GM18951 (cell line): Measurements from ENCODE around the gene PHF14.

Experiments used
- POLR2A ChIP-seq: IDR thresholded peaks from 4 replicates; pipeline ENCODE4 v1.6.1; 2011; ENCODE audit warnings: mild to moderate bottlenecking; ENCODE audit not compliant: insufficient read length, insufficient read depth; ENCODE audit errors: extremely low read depth
- in situ Hi-C: fragments of 300-500 bp; cut with MboI; formaldehyde crosslinking; loops from one replicate; pipeline ENCODE4 v1.12.0; 2022; ENCODE audit warnings: low sequenced_read_pairs, mixed read lengths, inconsistent platforms; ENCODE audit not compliant: unreplicated experiment

The PHF14 gene

DNA sequence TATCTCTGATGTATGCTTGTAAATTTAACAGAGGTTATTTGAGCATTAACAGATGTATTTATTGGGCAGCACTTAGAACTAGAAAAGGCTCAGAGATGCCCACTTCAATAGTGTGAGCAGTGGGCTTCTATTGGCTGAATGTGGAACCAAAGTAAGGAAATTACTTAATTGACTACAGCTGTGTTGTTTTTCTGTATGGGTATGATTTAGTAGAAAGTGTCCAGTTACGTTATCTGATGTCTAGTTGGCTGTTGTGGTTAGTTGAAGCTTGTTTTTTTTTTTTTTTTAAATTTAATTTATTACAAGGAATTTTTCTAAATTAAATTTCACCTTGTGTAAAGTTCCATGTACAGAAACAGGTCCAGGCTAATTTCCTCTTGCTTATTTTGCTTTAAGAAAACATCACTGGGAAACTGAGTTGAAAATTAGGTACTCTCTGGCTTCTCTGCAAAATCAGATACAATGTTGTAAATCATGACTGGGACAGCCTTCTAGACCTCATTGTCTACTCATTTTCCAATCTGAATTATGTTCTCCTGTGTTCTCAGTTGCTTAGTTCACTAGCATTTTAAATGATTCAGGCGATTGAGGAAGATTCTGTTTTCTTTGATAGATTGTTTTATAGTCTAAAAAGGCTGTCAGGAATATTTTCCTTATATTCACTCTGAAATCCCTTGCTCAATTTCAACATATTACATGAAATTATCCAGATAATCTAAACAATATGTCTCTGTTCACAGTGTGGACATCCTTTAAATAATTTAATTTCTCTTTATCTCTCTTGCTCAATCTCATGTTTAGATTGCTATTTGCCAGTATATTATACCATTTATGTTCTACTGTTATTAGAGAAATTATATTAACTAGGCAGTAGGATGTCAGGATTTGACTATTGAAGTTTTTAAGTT lies 53.0 kb downstream of the PHF14 start:
- TF ChIP-seq POLR2A = no peak
- in situ Hi-C loops = no loop called here

DNA sequence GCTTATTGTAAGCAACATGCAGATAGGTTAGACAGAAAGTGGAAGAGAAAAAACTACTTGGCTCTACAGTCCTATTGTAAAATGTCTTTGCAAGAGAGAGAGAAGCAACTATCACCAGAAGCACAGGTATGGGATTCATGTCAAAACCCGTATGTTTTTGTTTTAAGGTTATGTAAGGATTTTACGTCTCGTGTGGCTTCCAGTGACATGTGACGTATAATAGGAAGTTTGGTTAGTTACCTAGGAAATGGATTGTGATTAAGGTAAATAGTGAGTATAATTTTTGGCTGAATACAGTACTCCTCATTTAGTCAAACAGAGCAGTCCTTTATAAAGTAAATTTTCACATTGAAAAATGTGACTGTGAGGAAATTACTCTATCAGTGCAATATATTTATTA lies 62.0 kb downstream of the PHF14 start:
- in situ Hi-C loops = no loop called here
- no peak for TF ChIP-seq POLR2A

DNA sequence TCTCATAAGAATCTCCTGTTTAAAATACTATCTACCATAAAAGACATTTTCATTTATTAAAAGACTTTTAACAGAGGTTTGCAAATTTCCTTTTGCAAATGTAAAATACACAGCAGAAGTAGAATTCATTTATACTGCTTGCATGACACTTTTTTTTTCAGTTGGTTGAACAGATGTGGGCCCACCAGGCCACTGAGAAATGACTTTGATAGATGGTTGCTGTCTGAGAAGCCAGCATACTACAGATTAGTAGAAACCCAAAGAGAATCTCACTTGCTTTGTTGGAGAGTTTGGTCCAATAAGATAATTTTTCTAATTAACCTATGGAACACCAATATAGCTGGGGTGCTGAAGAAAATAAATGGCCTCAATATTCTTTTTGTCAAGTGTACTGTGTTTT lies 66.3 kb downstream of the PHF14 start:
- in situ Hi-C loops = no loop called here
- no peak for TF ChIP-seq POLR2A

DNA sequence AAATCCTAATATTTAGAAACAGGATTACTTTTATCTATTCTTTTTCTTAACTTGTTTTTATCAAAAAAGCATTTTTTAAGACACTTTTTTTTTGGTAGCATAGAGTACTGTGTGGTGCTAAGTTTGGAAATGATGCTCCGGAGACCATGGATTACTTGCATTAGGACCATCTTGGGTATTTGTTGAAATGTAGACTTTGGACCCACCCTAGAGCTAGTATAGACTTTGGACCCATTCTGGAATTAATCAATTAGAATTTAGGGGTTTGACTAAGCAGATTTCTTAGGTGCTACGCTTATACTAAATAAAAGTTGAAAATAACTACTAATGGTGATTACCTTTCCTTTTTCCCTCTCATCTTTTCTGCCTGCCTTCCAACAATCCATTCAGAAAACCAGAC lies 80.4 kb downstream of the PHF14 start:
- in situ Hi-C loops = no loop called here
- TF ChIP-seq POLR2A = no peak

DNA sequence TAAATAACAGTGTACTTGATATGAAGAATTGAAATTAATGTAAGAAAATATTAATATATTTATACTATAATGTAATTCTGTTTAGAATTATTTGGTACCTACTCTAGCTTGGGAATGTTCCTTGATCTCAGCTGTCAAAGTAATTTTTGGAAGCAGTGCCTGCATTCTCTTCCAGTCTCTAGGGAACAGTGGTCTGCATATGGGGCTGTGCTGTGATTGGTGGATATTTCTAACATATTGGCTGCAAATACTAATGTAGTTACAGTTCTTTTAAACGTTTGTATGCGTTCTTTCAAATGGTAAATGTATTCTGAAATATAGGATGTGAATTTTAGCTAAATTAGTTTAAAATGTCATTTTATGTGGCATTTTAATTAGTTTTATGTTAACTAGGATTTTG lies 87.2 kb downstream of the PHF14 start:
- TF ChIP-seq POLR2A = no peak
- in situ Hi-C loops = no loop called here

DNA sequence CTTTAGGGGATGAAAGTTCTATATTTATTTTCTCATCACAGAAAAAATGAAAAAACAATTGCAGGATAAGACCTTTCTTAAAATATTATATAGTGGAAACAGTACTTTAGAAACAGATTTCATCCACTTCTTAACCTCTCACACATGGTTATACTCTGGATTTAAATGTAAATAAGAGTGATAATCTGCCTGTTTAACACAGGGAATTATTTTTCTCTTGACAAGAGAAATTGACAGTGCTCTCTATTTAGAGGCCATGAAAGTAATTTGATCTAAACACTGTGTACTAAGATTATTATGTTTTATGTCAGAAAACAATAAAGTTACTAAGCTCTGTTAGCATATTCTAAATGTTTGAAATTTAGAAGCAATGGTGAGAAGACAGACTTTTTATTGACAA lies 88.4 kb downstream of the PHF14 start:
- in situ Hi-C loops = no loop called here
- no peak for TF ChIP-seq POLR2A

DNA sequence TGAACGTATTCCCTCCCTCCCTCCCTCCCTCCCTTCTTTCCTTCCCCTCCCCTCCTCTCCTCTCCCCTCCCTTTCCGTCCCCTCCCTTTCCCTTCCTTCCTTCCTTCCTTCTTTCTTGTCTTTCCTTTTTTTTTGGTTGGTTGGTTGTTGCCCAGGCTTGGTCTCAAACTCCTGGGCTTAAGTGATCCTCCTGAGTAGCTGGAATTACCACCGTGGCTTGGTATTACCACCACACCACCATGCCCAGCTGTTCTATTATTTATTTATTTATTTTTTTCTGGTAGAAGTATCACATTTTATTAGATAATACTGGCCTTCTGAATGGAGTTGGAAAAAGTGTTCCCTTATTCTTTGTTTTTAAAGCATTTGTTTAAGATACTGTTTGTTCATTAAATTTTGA lies 95.9 kb downstream of the PHF14 start:
- TF ChIP-seq POLR2A = no peak
- in situ Hi-C loops = no loop called here

DNA sequence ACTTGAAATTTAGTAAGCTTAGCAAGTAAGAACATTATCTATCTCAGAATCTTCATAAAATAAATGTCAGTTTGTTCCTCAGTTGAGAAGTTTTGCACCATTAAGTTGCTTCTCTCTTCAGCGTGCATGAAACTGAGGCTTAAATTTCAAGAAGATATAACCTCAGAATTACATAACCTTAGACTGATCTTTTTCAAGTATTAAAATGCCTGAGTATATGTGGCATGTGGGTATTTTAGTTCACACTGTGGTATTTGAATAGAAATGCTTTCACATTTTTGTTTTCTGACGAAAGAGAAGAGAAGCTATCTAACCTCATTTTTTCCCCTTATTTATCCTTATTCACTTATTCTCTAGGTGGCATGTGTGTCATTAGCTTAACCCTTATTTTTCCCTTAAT lies 104.1 kb downstream of the PHF14 start:
- in situ Hi-C loops = no loop called here
- TF ChIP-seq POLR2A = no peak

DNA sequence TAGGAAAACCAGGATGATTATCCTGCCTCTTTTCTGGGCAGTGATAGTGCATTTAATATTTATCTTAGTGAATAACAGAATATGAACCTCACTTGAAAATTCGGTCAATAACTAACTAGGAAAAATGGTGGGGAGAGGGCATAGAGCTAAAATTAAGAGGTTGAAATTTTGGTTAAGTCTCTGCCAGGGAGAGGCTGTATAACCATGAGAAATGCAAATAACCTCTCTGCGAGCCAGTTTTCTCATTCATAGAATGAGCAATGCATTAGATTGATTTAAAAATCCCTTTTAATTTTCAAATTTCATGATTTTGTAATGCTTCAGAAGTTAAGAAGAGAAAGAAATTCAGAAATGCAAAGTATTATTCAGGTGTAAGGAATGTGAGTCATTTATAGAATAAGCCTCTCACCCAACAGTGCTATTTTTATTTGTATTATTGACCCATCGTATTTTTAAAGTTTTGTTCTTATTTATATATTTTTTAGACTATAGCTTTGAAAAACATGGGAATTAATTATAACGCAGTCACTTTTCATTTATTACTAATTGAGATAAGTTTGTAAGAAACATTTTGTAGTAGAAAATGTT lies 104.7 kb downstream of the PHF14 start:
- in situ Hi-C loops = no loop called here
- TF ChIP-seq POLR2A = no peak

DNA sequence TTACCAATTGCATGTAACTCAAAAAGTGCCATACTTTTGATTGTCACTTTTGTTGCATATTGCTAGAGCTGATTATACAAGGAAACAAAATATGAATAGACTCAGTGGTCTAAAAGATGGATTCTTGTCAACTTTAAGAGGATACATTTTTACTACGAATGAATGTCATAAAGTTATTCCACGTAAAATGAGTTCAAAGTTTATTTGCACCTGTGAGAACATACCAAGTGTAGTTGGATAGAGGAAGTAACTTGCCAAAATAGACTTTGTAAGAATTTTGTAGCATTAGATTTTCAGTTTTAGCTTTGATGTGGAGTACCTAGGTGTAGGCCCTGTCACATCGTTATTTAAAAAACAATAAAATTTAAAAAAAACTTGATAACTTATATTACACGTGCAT lies 106.2 kb downstream of the PHF14 start:
- in situ Hi-C loops = no loop called here
- no peak for TF ChIP-seq POLR2A

DNA sequence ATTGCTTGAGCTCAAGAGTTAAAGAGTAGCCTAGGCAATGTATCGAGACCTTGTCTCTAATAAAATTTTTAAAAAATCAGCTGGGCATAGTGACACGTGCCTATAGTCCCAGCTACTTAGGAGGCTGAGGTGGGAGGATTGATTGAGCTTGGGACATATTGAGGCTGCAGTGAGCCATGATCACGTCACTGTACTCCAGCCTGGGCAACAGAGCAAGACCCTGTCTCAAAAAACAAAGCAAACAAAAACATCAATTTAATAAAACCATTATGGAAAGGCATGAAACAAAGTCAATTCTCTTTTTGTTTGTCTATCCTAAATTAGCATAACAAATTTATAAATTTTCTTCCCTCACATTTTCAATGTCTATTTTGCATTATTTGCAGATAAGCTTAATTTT lies 108.4 kb downstream of the PHF14 start:
- in situ Hi-C loops = no loop called here

DNA sequence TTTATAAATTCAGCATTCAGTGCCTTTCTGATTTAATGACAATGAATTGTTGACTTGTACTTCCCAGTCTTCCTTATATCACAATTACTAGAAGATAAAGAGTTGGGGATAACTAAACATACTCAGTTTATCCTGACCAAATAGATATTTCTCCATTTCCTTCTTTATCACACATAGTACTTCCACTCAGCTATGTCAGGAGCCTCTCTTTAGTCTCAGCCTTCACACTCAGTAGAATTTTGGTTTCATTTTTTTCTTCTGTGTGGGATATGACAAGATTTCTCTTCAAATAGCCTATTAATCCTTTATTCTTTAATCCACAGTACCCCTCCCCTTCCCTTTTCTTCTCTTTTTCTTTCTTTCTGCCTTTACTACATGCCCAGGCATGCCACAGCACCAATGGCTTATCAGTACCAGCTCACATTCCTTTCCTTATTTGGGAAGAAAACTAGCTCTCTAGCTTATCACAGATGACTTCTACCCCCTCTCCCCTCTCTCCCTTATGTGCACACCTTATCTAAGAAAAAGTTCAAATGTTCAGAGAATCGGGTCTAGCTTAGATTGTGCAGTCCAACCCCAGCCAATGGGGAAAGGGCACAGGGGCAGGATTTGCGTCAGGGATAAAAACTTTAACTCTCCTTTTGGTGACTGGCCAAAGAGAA lies 109.0 kb downstream of the PHF14 start:
- in situ Hi-C loops = no loop called here
- no peak for TF ChIP-seq POLR2A

More for the DNA sequence above, 108.4 kb downstream of the PHF14 start:
- TF ChIP-seq POLR2A = no peak

DNA sequence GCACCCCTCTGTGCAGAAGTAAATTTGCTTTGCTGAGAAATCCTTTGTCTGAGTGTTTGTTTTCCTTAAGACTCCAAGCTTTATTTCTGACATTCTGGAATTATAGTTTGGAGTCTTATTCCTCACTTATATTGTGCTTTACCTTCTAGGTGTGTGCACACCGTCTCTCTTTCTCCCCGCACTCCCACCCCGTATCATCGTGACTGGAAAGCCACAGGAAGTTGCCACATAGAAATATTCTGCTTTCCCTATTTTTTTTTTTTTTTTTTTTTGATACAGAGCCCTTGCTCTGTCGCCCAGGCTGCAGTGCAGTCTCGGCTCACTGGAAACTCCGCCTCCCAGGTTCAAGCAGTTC lies 109.5 kb downstream of the PHF14 start:
- in situ Hi-C loops = no loop called here
- TF ChIP-seq POLR2A = no peak

DNA sequence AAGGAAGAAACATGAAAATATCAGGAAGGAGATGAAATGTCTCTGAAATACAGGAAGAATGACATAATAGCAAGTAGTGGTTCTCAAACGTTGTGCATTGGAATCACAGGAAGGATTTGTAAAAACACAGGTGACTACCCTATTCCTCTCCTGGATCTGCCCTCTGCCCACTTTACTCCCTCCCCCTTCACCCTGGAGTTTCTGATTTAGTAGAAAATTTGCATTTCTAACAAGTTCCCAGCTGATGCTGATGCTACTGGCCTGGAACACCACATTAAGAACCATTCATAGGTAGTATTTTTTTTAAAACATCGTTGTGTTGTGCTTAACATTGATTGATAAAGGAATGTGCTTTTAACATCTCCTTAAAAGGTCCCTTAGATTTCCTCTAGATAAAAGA lies 130.9 kb downstream of the PHF14 start:
- in situ Hi-C loops = no loop called here
- TF ChIP-seq POLR2A = no peak

DNA sequence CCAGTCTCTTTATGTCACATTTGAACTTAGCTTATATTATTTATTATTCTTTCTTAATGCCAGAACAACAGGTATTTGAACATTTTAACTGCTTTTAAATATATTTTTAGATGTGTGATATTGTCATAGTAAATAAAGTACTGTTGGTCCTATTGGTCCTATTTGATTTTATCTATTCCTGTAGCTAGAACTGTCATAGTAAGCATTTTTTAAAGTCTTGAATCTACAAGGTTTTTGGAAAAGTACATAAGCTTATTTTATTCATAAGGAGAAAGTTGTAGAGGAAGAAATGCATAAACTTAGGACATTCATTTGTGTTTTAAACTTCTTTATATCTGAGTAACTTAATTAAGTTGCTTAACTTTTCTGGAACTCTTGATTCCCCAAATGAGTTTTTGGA lies 136.0 kb downstream of the PHF14 start:
- in situ Hi-C loops = no loop called here
- no peak for TF ChIP-seq POLR2A
